Liver (tissue), 9 donors: Measurements from ENCODE around the gene BMAL1. TPM values are rescaled to one million over a fixed set of nuclear protein-coding genes. Genes with fewer than 3 reads are reported as not detected.

Experiments used
- DNase-seq: peaks from one replicate; pipeline ENCODE4 v3.0.0-alpha.2; 2017; ENCODE audit warnings: low spot score
- H3K27ac ChIP-seq, 2 donors: one replicate each; pipeline ENCODE4 v1.7.0; 2013; ENCODE audit warnings: inconsistent platforms in 2 of 2, low read length in 2 of 2, control low read depth in 1 of 2, low read depth in 1 of 2, mild to moderate bottlenecking in 1 of 2
- H3K27me3 ChIP-seq, 4 donors: one replicate each; pipeline versions ENCODE4 v1.6.1 to v1.7.0; 2013; ENCODE audit warnings: low read length in 3 of 4, inconsistent platforms in 1 of 4, mild to moderate bottlenecking in 1 of 4, moderate library complexity in 1 of 4; ENCODE audit not compliant: control insufficient read depth in 4 of 4, insufficient read depth in 4 of 4
- H3K36me3 ChIP-seq, 4 donors: one replicate each; pipeline versions ENCODE4 v1.6.1 to v1.7.0; 2013; ENCODE audit warnings: low read length in 3 of 4, mild to moderate bottlenecking in 3 of 4, low read depth in 1 of 4, moderate library complexity in 1 of 4; ENCODE audit not compliant: control insufficient read depth in 4 of 4, insufficient read depth in 3 of 4
- H3K4me1 ChIP-seq, 4 donors: one replicate each; pipeline versions ENCODE4 v1.6.1 to v1.7.0; 2013; ENCODE audit warnings: low read length in 3 of 4, mild to moderate bottlenecking in 3 of 4, moderate library complexity in 1 of 4; ENCODE audit not compliant: control insufficient read depth in 4 of 4, insufficient read depth in 4 of 4
- H3K4me3 ChIP-seq, 3 donors: one replicate each; pipeline versions ENCODE4 v1.6.1 to v1.7.0; 2013; ENCODE audit warnings: low read length in 3 of 3, control low read depth in 1 of 3, low read depth in 1 of 3, mild to moderate bottlenecking in 1 of 3
- H3K9ac ChIP-seq, 2 donors: one replicate each; pipeline ENCODE4 v1.7.0; 2013; ENCODE audit warnings: low read length in 2 of 2, mild to moderate bottlenecking in 2 of 2, moderate library complexity in 2 of 2, control low read depth in 1 of 2, low read depth in 1 of 2
- H3K9me3 ChIP-seq, 4 donors: one replicate each; pipeline versions ENCODE4 v1.6.1 to v1.7.0; 2013; ENCODE audit warnings: low read length in 3 of 4; ENCODE audit not compliant: control insufficient read depth in 4 of 4
- ATF3 ChIP-seq: IDR thresholded peaks from 2 replicates; pipeline ENCODE4 v1.6.1; 2016; ENCODE audit warnings: antibody characterized with exemption
- CTCF ChIP-seq: fragments of 150-350 bp; IDR thresholded peaks from 2 replicates; pipeline ENCODE4 v1.5.1; 2017; ENCODE audit warnings: improper control_type of control experiment, low read depth, low read length; ENCODE audit not compliant: missing input control
- FOXA2 ChIP-seq: IDR thresholded peaks from 2 replicates; pipeline ENCODE4 v1.6.1; 2016; ENCODE audit warnings: antibody characterized with exemption
- GABPA ChIP-seq, 2 donors: IDR thresholded peaks in 1 of 2; conservative IDR thresholded peaks in 1 of 2; 2 replicates each; pipeline ENCODE4 v1.6.1; 2016; ENCODE audit warnings: antibody characterized with exemption in 2 of 2, mild to moderate bottlenecking in 1 of 2, moderate library complexity in 1 of 2
- HNF4A ChIP-seq, 2 donors: conservative IDR thresholded peaks; 2 replicates each; pipeline ENCODE4 v1.6.1; 2016; ENCODE audit warnings: antibody characterized with exemption in 2 of 2, mild to moderate bottlenecking in 2 of 2
- HNF4G ChIP-seq: IDR thresholded peaks from 2 replicates; pipeline ENCODE4 v1.6.1; 2016; ENCODE audit warnings: antibody characterized with exemption
- JUND ChIP-seq, 2 donors: IDR thresholded peaks; 2 replicates each; pipeline ENCODE4 v1.6.1; 2016; ENCODE audit warnings: antibody characterized with exemption in 2 of 2
- MAX ChIP-seq: IDR thresholded peaks from 2 replicates; pipeline ENCODE4 v1.6.1; 2016; ENCODE audit warnings: antibody characterized with exemption
- NR2F2 ChIP-seq: IDR thresholded peaks from 2 replicates; pipeline ENCODE4 v1.6.1; 2016; ENCODE audit warnings: antibody characterized with exemption
- RAD21 ChIP-seq, 2 donors: IDR thresholded peaks; 2 replicates each; pipeline ENCODE4 v1.6.1; 2016; ENCODE audit warnings: antibody characterized with exemption in 2 of 2, mild to moderate bottlenecking in 2 of 2
- REST ChIP-seq: IDR thresholded peaks from 2 replicates; pipeline ENCODE4 v1.6.1; 2016; ENCODE audit warnings: antibody characterized with exemption, mild to moderate bottlenecking
- RXRA ChIP-seq, 2 donors: IDR thresholded peaks; 2 replicates each; pipeline ENCODE4 v1.6.1; 2017 to 2018; ENCODE audit warnings: antibody characterized with exemption in 2 of 2, mild to moderate bottlenecking in 1 of 2
- SP1 ChIP-seq: IDR thresholded peaks from 2 replicates; pipeline ENCODE4 v1.6.1; 2018; ENCODE audit warnings: antibody characterized with exemption, mild to moderate bottlenecking
- TAF1 ChIP-seq: conservative IDR thresholded peaks from 2 replicates; pipeline ENCODE4 v1.6.1; 2016; ENCODE audit warnings: antibody characterized with exemption, mild to moderate bottlenecking
- YY1 ChIP-seq: IDR thresholded peaks from 2 replicates; pipeline ENCODE4 v1.6.1; 2016; ENCODE audit warnings: antibody characterized with exemption, mild to moderate bottlenecking
- ZBTB33 ChIP-seq: IDR thresholded peaks from 2 replicates; pipeline ENCODE4 v1.6.1; 2016; ENCODE audit warnings: antibody characterized with exemption
- WGBS: extraction: QIAGEN DNeasy Blood & Tissue Kit; methylation state at CpG from one replicate; pipeline ENCODE4 v1.1.7; 2013; 5-methylcytosine and 5-hydroxymethylcytosine counted together
- polyA plus RNA-seq, 2 donors: library from polyadenylated mRNA; stranded (reverse) in 1 of 2; unstranded in 1 of 2; fragments of 200-250 nt in 1 of 2; fragments of >200 nt in 1 of 2; fragmentation: Nextera tagmentation in 1 of 2; extraction: Ambion mirVana in 1 of 2; gene quantifications; one replicate each; pipeline versions ENCODE4 v1.2.1 to v1.2.3, GENCODE V29; 2013 to 2015
- total RNA-seq, 2 donors: library from RNA; depleted of rRNA; stranded (reverse); fragments of >200 nt; gene quantifications; one replicate each; pipeline ENCODE4 v1.2.3, GENCODE V29; 2014
- donor health status: healthy.
- donor health status: healthy.
- donor health status: healthy.
- donor health status: healthy.
- donor health status: healthy.

The BMAL1 gene
- total and polyA plus RNA-seq, 4 donors, result 4.7 to 39.0 (median 15.0) TPM

GRCh38 chr11:13346470-13346869, 68.9 kb downstream of the BMAL1 start:
- Histone ChIP-seq H3K36me3 (peaks cover 0 to 6% (median 4%) of the 10 kb centered on the region in 4 donors), H3K9ac (no peak overlapping the region), H3K27ac (no peak overlapping the region), H3K27me3 (no peaks in the 10 kb centered on the region), H3K9me3 (no peaks in the 10 kb centered on the region), H3K4me3 (no peak overlapping the region), H3K4me1 (peaks cover 4 to 23% (median 10%) of the 10 kb centered on the region in 4 donors)
- 96% methylated on average over 5 of the region's 5 CpGs for WGBS
- no peak for DNase-seq
- TF ChIP-seq SP1, result no peak
- TF ChIP-seq HNF4G, result no peak
- TF ChIP-seq RXRA (IDR thresholded peaks at IDR 0.05), result no peak
- TF ChIP-seq REST, result no peak
- TF ChIP-seq TAF1, result no peak
- no peak for TF ChIP-seq MAX
- no peak for TF ChIP-seq ATF3
- TF ChIP-seq RAD21 (IDR thresholded peaks at IDR 0.05), result no peak
- TF ChIP-seq GABPA (IDR thresholded peaks at IDR 0.05 in 1 of 2, conservative IDR thresholded peaks at IDR 0.05 in 1 of 2), result no peak

- 84% methylated on average over 7 of the region's 7 CpGs for WGBS
- peaks cover 0 to 14% (median 3%) of the 10 kb centered on the region in 4 donors for H3K4me1 ChIP-seq
- no peak for DNase-seq
Observed at GRCh38 chr11:13347901-13348300, 70.3 kb downstream of the BMAL1 start.

More at GRCh38 chr11:13347901-13348300, 70.3 kb downstream of the BMAL1 start:
- Histone ChIP-seq H3K9ac (no peak overlapping the region), H3K9me3 (no peaks in the 10 kb centered on the region), H3K4me3 (no peak overlapping the region), H3K27ac (no peak overlapping the region), H3K27me3 (no peaks in the 10 kb centered on the region), H3K36me3 (peaks cover 0 to 17% (median 10%) of the 10 kb centered on the region in 4 donors)
- TF ChIP-seq HNF4G, result no peak
- no peak for TF ChIP-seq YY1
- TF ChIP-seq FOXA2, result no peak
- no peak for TF ChIP-seq CTCF
- TF ChIP-seq JUND (IDR thresholded peaks at IDR 0.05), result no peak
- no peak for TF ChIP-seq GABPA (IDR thresholded peaks at IDR 0.05 in 1 of 2, conservative IDR thresholded peaks at IDR 0.05 in 1 of 2)
- TF ChIP-seq ATF3, result no peak
- TF ChIP-seq RAD21 (IDR thresholded peaks at IDR 0.05), result no peak
- TF ChIP-seq REST, result no peak
- TF ChIP-seq RXRA (IDR thresholded peaks at IDR 0.05), result no peak
- no peak for TF ChIP-seq HNF4A (conservative IDR thresholded peaks at IDR 0.05)
- no peak for TF ChIP-seq ZBTB33
- TF ChIP-seq NR2F2, result no peak
